ENCODE results near the gene ST6GALNAC1. TPM values are rescaled to one million over a fixed set of nuclear protein-coding genes. Genes with fewer than 3 reads are reported as not detected.

The ST6GALNAC1 gene
- total and polyA plus RNA-seq, 2 of the 8 experiments (the other 6 are each of a cell fraction or from before 2014, with no cell fraction given), result not detected

GRCh38 chr17:76691379-76692191 lies 48.0 kb upstream of the ST6GALNAC1 start (continued):
- no peak for TF ChIP-seq CTCF (IDR thresholded peaks at IDR 0.05; ENCODE audit: control extremely low read depth in 1 of 3, insufficient read depth in 1 of 3, low read depth in 1 of 3, low read length in 3 of 3)
- TF ChIP-seq CBX8 (IDR thresholded peaks at IDR 0.05; ENCODE audit: borderline replicate concordance, low read depth, low read length), result no peak
- no peak for TF ChIP-seq ATF2 (IDR thresholded peaks at IDR 0.05; ENCODE audit: low read length)
